ENCODE measurements around the gene CCNI2.

Gene CCNI2

DNA sequence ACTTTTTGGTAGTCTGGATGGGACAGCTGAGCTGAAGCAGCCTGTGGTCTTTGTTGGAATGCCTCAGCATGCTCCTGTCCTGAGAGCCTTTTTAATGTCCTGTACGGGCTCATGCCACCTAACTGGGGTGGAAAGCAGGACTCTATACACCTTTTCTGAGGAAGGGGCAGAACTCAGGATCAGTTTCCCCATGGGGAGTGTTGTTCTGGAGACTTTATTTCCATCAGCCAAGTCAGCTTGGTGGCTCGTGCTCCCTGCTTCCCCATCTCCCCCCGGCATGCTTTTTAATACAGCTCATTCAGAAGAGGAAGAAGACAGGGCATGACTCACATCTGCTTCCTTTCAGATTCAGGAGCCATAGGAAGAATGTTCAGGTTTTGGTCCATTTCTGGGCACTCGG lies 34.9 kb downstream of the CCNI2 start:
- H2AFZ ChIP-seq (ENCODE audit: low read length), result no peak overlapping the region
- no peak overlapping the region for H3K4me3 ChIP-seq (ENCODE audit: low read length, poor library complexity, severe bottlenecking)
- no peaks in the 10 kb centered on the region for H3K79me2 ChIP-seq (ENCODE audit: insufficient read depth, low read length)
- H3K36me3 ChIP-seq (ENCODE audit: insufficient read depth, low read length), result no peaks in the 10 kb centered on the region
- no peaks in the 10 kb centered on the region for H3K27me3 ChIP-seq (ENCODE audit: insufficient read depth, low read length, poor library complexity, severe bottlenecking)
- no peaks in the 10 kb centered on the region for H3K9me3 ChIP-seq (ENCODE audit: insufficient read depth, low read depth, low read length)
- no peak overlapping the region for H3K4me2 ChIP-seq (ENCODE audit: low read depth, low read length, poor library complexity, severe bottlenecking)
- no peaks in the 10 kb centered on the region for H3K9me2 ChIP-seq (replicated peaks; ENCODE audit: low read depth, low read length)
- no peaks in the 10 kb centered on the region for H3F3A ChIP-seq (ENCODE audit: low read depth)
- no peaks in the 10 kb centered on the region for H4K20me1 ChIP-seq (ENCODE audit: insufficient read depth, low read length, poor library complexity, severe bottlenecking)
- H3K9ac ChIP-seq (ENCODE audit: low read depth, low read length, poor library complexity, severe bottlenecking), result no peak overlapping the region
- no peak for TF ChIP-seq EZH2phosphoT487 (IDR thresholded peaks at IDR 0.05; ENCODE audit: borderline replicate concordance)
- TF ChIP-seq, protein P1, sequence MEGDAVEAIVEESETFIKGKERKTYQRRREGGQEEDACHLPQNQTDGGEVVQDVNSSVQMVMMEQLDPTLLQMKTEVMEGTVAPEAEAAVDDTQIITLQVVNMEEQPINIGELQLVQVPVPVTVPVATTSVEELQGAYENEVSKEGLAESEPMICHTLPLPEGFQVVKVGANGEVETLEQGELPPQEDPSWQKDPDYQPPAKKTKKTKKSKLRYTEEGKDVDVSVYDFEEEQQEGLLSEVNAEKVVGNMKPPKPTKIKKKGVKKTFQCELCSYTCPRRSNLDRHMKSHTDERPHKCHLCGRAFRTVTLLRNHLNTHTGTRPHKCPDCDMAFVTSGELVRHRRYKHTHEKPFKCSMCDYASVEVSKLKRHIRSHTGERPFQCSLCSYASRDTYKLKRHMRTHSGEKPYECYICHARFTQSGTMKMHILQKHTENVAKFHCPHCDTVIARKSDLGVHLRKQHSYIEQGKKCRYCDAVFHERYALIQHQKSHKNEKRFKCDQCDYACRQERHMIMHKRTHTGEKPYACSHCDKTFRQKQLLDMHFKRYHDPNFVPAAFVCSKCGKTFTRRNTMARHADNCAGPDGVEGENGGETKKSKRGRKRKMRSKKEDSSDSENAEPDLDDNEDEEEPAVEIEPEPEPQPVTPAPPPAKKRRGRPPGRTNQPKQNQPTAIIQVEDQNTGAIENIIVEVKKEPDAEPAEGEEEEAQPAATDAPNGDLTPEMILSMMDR (conservative IDR thresholded peaks at IDR 0.05; ENCODE audit: low read length), result no peak
- H3K4me1 ChIP-seq (ENCODE audit: insufficient read depth, low read length, poor library complexity, severe bottlenecking), result peaks cover 4% of the 10 kb centered on the region

DNA sequence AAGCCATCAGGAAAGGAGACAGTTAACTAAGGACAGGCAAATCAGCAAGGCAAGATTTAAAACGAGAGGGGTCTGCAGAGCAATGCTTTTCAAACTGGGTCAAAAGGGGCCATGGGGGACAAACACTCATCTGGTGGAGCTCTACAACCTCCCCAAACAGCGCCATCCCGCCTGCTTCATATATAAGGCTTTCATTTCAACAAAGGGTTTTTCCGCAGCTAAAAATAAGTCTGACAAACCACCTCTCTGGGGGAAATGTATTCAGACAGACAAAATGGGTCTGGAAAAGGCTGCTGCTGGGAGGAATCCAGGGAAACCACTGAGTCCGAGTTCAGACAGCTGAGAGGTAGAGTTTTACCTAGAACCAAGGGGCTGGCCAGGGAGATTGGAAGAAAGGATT lies 38.1 kb downstream of the CCNI2 start:
- Histone ChIP-seq H3K9me3 (ENCODE audit: insufficient read depth, low read depth, low read length) (no peaks in the 10 kb centered on the region), H3K9ac (ENCODE audit: low read depth, low read length, poor library complexity, severe bottlenecking) (no peak overlapping the region), H3K36me3 (ENCODE audit: insufficient read depth, low read length) (no peaks in the 10 kb centered on the region), H3K4me2 (ENCODE audit: low read depth, low read length, poor library complexity, severe bottlenecking) (no peak overlapping the region), H3F3A (ENCODE audit: low read depth) (no peaks in the 10 kb centered on the region), H3K9me2 (replicated peaks; ENCODE audit: low read depth, low read length) (no peaks in the 10 kb centered on the region), H3K4me1 (ENCODE audit: insufficient read depth, low read length, poor library complexity, severe bottlenecking) (no peaks in the 10 kb centered on the region), H3K27me3 (ENCODE audit: insufficient read depth, low read length, poor library complexity, severe bottlenecking) (no peaks in the 10 kb centered on the region), H4K20me1 (ENCODE audit: insufficient read depth, low read length, poor library complexity, severe bottlenecking) (no peaks in the 10 kb centered on the region), H3K79me2 (ENCODE audit: insufficient read depth, low read length) (no peaks in the 10 kb centered on the region), H3K4me3 (ENCODE audit: low read length, poor library complexity, severe bottlenecking) (no peak overlapping the region), H2AFZ (ENCODE audit: low read length) (no peak overlapping the region)
- no peak for TF ChIP-seq EZH2phosphoT487 (IDR thresholded peaks at IDR 0.05; ENCODE audit: borderline replicate concordance)
- TF ChIP-seq, protein P1 (conservative IDR thresholded peaks at IDR 0.05; ENCODE audit: low read length), result no peak

DNA sequence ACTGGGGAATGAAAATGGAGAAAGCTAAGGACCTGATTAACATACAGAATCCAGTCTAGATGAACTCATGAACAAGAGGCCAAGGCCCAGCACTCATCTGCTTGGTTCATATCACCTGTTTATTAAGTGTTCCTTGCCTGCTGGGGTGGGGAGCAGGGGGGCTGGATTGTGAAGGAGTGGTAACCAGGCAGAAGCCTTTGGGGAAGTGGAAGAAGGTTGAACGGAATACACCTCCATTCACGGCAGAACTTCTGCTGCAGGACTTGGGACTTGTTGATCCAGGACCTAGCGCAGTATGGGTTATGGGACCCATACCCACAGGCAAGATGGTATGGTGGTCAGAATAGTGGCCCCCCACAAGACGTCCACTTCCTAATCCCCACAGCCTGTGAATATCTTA lies 38.6 kb downstream of the CCNI2 start:
- H3K4me2 ChIP-seq (ENCODE audit: low read depth, low read length, poor library complexity, severe bottlenecking), result no peak overlapping the region
- H3K79me2 ChIP-seq (ENCODE audit: insufficient read depth, low read length), result no peaks in the 10 kb centered on the region
- H3K9me3 ChIP-seq (ENCODE audit: insufficient read depth, low read depth, low read length), result no peaks in the 10 kb centered on the region
- H3K36me3 ChIP-seq (ENCODE audit: insufficient read depth, low read length), result no peaks in the 10 kb centered on the region
- no peak overlapping the region for H2AFZ ChIP-seq (ENCODE audit: low read length)
- H3K9ac ChIP-seq (ENCODE audit: low read depth, low read length, poor library complexity, severe bottlenecking), result no peak overlapping the region
- H3K27me3 ChIP-seq (ENCODE audit: insufficient read depth, low read length, poor library complexity, severe bottlenecking), result no peaks in the 10 kb centered on the region
- no peaks in the 10 kb centered on the region for H3F3A ChIP-seq (ENCODE audit: low read depth)
- TF ChIP-seq, protein P1 (conservative IDR thresholded peaks at IDR 0.05; ENCODE audit: low read length), result no peak
- no peak for TF ChIP-seq EZH2phosphoT487 (IDR thresholded peaks at IDR 0.05; ENCODE audit: borderline replicate concordance)
- no peaks in the 10 kb centered on the region for H3K9me2 ChIP-seq (replicated peaks; ENCODE audit: low read depth, low read length)
- H3K4me1 ChIP-seq (ENCODE audit: insufficient read depth, low read length, poor library complexity, severe bottlenecking), result no peaks in the 10 kb centered on the region
- H3K4me3 ChIP-seq (ENCODE audit: low read length, poor library complexity, severe bottlenecking), result no peak overlapping the region
- no peaks in the 10 kb centered on the region for H4K20me1 ChIP-seq (ENCODE audit: insufficient read depth, low read length, poor library complexity, severe bottlenecking)
